Activated CD8-positive, alpha-beta T cell treated with anti-CD3 and anti-CD28 coated beads for 36 hours (primary cell): ENCODE measurements around the gene ALDH4A1. TPM values are rescaled to one million over a fixed set of nuclear protein-coding genes. Genes with fewer than 3 reads are reported as not detected.

Experiments
- ATAC-seq: fragments of 200-7000 bp; cut with Tn5 transposase; one replicate; pipeline ENCODE4 v1.10.0; 2021; ENCODE audit warnings: mild to moderate bottlenecking, moderate library complexity
- CTCF ChIA-PET: fragments of 350-600 bp; sonication (Branson Sonifier 250); formaldehyde crosslinking; loops from one replicate; lab custom pipeline; 2021; ENCODE audit warnings: antibody characterized with exemption; lab: Charles Lee
- POLR2A ChIA-PET: fragments of 350-600 bp; sonication (Branson Sonifier 250); formaldehyde crosslinking; loops from one replicate; lab custom pipeline; 2021; ENCODE audit warnings: antibody characterized with exemption; lab: Charles Lee
- DNase-seq: peaks from one replicate; pipeline ENCODE4 v3.0.0-alpha.2; 2020
- H3K27ac Mint-ChIP-seq: one replicate; pipeline ENCODE4 v1.8.0; 2021; ENCODE audit warnings: mild to moderate bottlenecking, mixed read lengths
- H3K27me3 Mint-ChIP-seq: one replicate; pipeline ENCODE4 v1.8.0; 2021; ENCODE audit warnings: mixed read lengths
- H3K36me3 Mint-ChIP-seq: one replicate; pipeline ENCODE4 v1.8.0; 2021; ENCODE audit warnings: low read depth, mixed read lengths
- H3K4me1 Mint-ChIP-seq: one replicate; pipeline ENCODE4 v1.8.0; 2021; ENCODE audit warnings: low read depth, mixed read lengths
- H3K4me3 Mint-ChIP-seq: one replicate; pipeline ENCODE4 v1.8.0; 2021; ENCODE audit warnings: mild to moderate bottlenecking, moderate library complexity, mixed read lengths
- H3K9me3 Mint-ChIP-seq: one replicate; pipeline ENCODE4 v1.8.0; 2021; ENCODE audit warnings: mixed read lengths
- CTCF ChIP-seq: fragments of 200-600 bp; IDR thresholded peaks from one replicate; pipeline ENCODE4 v1.8.0; 2022; ENCODE audit warnings: antibody characterized with exemption, mild to moderate bottlenecking
- intact Hi-C: fragments of 100-400 bp; cut with micrococcal nuclease; formaldehyde crosslinking; loops from one replicate; pipeline ENCODE4 v1.10.0; 2022
- total RNA-seq, 2 experiments: library from RNA; stranded (reverse); gene quantifications; one replicate each; pipeline ENCODE4 v1.2.3, GENCODE V29; 2021

Gene ALDH4A1
- total RNA-seq, 2 experiments from 2014 or later: 3.9 to 4.3 TPM

- POLR2A ChIA-PET: no interaction called here
- Mint-ChIP-seq H3K27ac (peak overlapping the region; percentile 22), H3K4me3 (no peak overlapping the region), H3K9me3 (no peaks in the 10 kb centered on the region), H3K36me3 (no peaks in the 10 kb centered on the region), H3K4me1 (peaks cover 80% of the 10 kb centered on the region), H3K27me3 (no peaks in the 10 kb centered on the region)
- DNase-seq (no peak), ATAC-seq (no peak)
- no peak for TF ChIP-seq CTCF
- intact Hi-C loops: no loop called here
- CTCF ChIA-PET: no interaction called here
Observed at GRCh38 chr1:18931730-18932129, 29.4 kb upstream of the ALDH4A1 start.

- Mint-ChIP-seq H3K27ac (peak overlapping the region; percentile 61), H3K36me3 (peaks cover 5% of the 10 kb centered on the region), H3K4me3 (no peak overlapping the region), H3K9me3 (peaks cover 2% of the 10 kb centered on the region), H3K27me3 (no peaks in the 10 kb centered on the region), H3K4me1 (peaks cover 84% of the 10 kb centered on the region)
- no peak for TF ChIP-seq CTCF
- intact Hi-C loops: no loop called here
- ATAC-seq: no peak
- POLR2A ChIA-PET: interaction anchor here (0.6 to 6.3 kb wide), 3 partner anchors 24 to 30 kb away, joined by 3 to 139 read pairs (median 4); partner anchors contain the start of genes ALDH4A1 and IFFO2
- CTCF ChIA-PET: interaction anchor here (1.0 to 1.6 kb wide), 3 partner anchors 11 to 87 kb away, joined by 3 to 5 read pairs (median 4); no protein-coding TSS in a partner anchor
- no peak for DNase-seq
Observed at GRCh38 chr1:18929686-18930085, 27.3 kb upstream of the ALDH4A1 start.

- ChIA-PET CTCF (interaction anchor here (1.5 to 6.0 kb wide), 5 partner anchors 11 to 24 kb away, joined by 5 to 75 read pairs (median 19); no protein-coding TSS in a partner anchor), POLR2A (interaction anchor here (0.6 to 6.3 kb wide), 4 partner anchors 13 to 278 kb away, joined by 3 to 139 read pairs (median 14); partner anchors contain the start of gene IFFO2)
- no peak for ATAC-seq
- Mint-ChIP-seq H3K9me3 (peaks cover 2% of the 10 kb centered on the region), H3K4me3 (no peak overlapping the region), H3K36me3 (peaks cover 5% of the 10 kb centered on the region), H3K4me1 (peaks cover 86% of the 10 kb centered on the region), H3K27me3 (no peaks in the 10 kb centered on the region), H3K27ac (no peak overlapping the region)
- intact Hi-C loops: no loop called here
- no peak for TF ChIP-seq CTCF
- no peak for DNase-seq
Observed at GRCh38 chr1:18928985-18929384, 26.6 kb upstream of the ALDH4A1 start.

- Mint-ChIP-seq H3K4me3 (peak overlapping the region; percentile 82), H3K27me3 (no peaks in the 10 kb centered on the region), H3K9me3 (peaks cover 2% of the 10 kb centered on the region), H3K4me1 (peaks cover 89% of the 10 kb centered on the region), H3K27ac (peak overlapping the region; percentile 99), H3K36me3 (peaks cover 5% of the 10 kb centered on the region)
- DNase-seq (peak; percentile 40), ATAC-seq (no peak)
- ChIA-PET POLR2A (interaction anchor here (1.2 to 6.3 kb wide), 10 partner anchors 9 to 323 kb away, joined by 3 to 139 read pairs (median 10); partner anchors contain the start of genes EMC1, IFFO2 and MRTO4), CTCF (interaction anchor here (0.8 to 6.0 kb wide), 8 partner anchors 12 to 146 kb away, joined by 3 to 75 read pairs (median 9); no protein-coding TSS in a partner anchor)
- TF ChIP-seq CTCF: no peak
- intact Hi-C loops: no loop called here
Observed at GRCh38 chr1:18928406-18928805, 26.1 kb upstream of the ALDH4A1 start.

- peak; percentile 38 for ATAC-seq
- Mint-ChIP-seq H3K4me3 (peak overlapping the region; percentile 82), H3K27me3 (no peaks in the 10 kb centered on the region), H3K4me1 (peaks cover 92% of the 10 kb centered on the region), H3K36me3 (peaks cover 5% of the 10 kb centered on the region), H3K9me3 (peaks cover 2% of the 10 kb centered on the region), H3K27ac (peak overlapping the region; percentile 99)
- CTCF ChIA-PET: interaction anchor here (0.8 to 6.0 kb wide), 12 partner anchors 13 to 147 kb away, joined by 3 to 75 read pairs (median 6); partner anchors contain the start of gene ALDH4A1
- POLR2A ChIA-PET: interaction anchor here (0.7 to 6.3 kb wide), 20 partner anchors 9 to 324 kb away, joined by 3 to 139 read pairs (median 7); partner anchors contain the start of genes ALDH4A1, EMC1, IFFO2 and MRTO4
- peak; percentile 72 for DNase-seq
- TF ChIP-seq CTCF: no peak
- intact Hi-C loops: loop anchor here (2.0 kb wide), 1 partner anchor 27 kb away; no protein-coding TSS in a partner anchor
Observed at GRCh38 chr1:18927654-18928272, 25.4 kb upstream of the ALDH4A1 start.
